CD4-positive, alpha-beta T cell treated with Interleukin-4 for 4 hours (primary cell): ENCODE results near the gene TMCC2.
"Not testable (repeated sequence)": the region's sequence is repeated elsewhere in the genome, so short reads cannot be mapped to it uniquely, and the experiment has no call there.

Source experiments
- DNase-seq: peaks from one replicate; pipeline ENCODE4 v3.0.0-alpha.2; 2020

TMCC2 gene

GRCh38 chr1:205214756-205215155 lies 13.0 kb upstream of the TMCC2 start:
- DNase-seq, result no peak

GRCh38 chr1:205216588-205216987 lies 11.2 kb upstream of the TMCC2 start:
- no peak for DNase-seq

GRCh38 chr1:205217418-205217817 lies 10.3 kb upstream of the TMCC2 start:
- DNase-seq, result no peak

- DNase-seq, result no peak
Observed at GRCh38 chr1:205220421-205220820, 7.3 kb upstream of the TMCC2 start.

GRCh38 chr1:205224736-205225135 lies 3.0 kb upstream of the TMCC2 start:
- DNase-seq, result no peak

GRCh38 chr1:205225901-205226765 lies 1.6 kb upstream of the TMCC2 start:
- DNase-seq, result no peak

- no peak for DNase-seq
Observed at GRCh38 chr1:205226868-205227583, 720 bp upstream of the TMCC2 start.

- DNase-seq, result no peak
Observed at GRCh38 chr1:205228093-205228521, 361 bp downstream of the TMCC2 start.

- DNase-seq, result peak; percentile 74
Observed at GRCh38 chr1:205229399-205229871, 1.7 kb downstream of the TMCC2 start.

- no peak for DNase-seq
Observed at GRCh38 chr1:205229916-205230700, 2.4 kb downstream of the TMCC2 start.

- DNase-seq, result no peak
Observed at GRCh38 chr1:205230982-205231381, 3.2 kb downstream of the TMCC2 start.

GRCh38 chr1:205232127-205232820 lies 4.5 kb downstream of the TMCC2 start:
- no peak for DNase-seq

- DNase-seq, result no peak
Observed at GRCh38 chr1:205232945-205233397, 5.2 kb downstream of the TMCC2 start.

- not testable (repeated sequence) for DNase-seq
Observed at GRCh38 chr1:205233986-205234385, 6.2 kb downstream of the TMCC2 start.

- no peak for DNase-seq
Observed at GRCh38 chr1:205235951-205236350, 8.2 kb downstream of the TMCC2 start.

- DNase-seq, result no peak
Observed at GRCh38 chr1:205236526-205236925, 8.8 kb downstream of the TMCC2 start.

- DNase-seq, result no peak
Observed at GRCh38 chr1:205236951-205237475, 9.3 kb downstream of the TMCC2 start.

- no peak for DNase-seq
Observed at GRCh38 chr1:205237526-205238484, 10.1 kb downstream of the TMCC2 start.

- DNase-seq, result no peak
Observed at GRCh38 chr1:205239078-205239477, 11.3 kb downstream of the TMCC2 start.

GRCh38 chr1:205240118-205240517 lies 12.4 kb downstream of the TMCC2 start:
- DNase-seq, result no peak

- DNase-seq, result no peak
Observed at GRCh38 chr1:205240569-205240968, 12.8 kb downstream of the TMCC2 start.
